Measurements from ENCODE around the gene BRSK1. TPM values are rescaled to one million over a fixed set of nuclear protein-coding genes. Genes with fewer than 3 reads are reported as not detected.

BRSK1 gene
- total and polyA plus RNA-seq, 8 donors = 1.5 to 67.7 (median 5.4) TPM; not detected in 2

DNA sequence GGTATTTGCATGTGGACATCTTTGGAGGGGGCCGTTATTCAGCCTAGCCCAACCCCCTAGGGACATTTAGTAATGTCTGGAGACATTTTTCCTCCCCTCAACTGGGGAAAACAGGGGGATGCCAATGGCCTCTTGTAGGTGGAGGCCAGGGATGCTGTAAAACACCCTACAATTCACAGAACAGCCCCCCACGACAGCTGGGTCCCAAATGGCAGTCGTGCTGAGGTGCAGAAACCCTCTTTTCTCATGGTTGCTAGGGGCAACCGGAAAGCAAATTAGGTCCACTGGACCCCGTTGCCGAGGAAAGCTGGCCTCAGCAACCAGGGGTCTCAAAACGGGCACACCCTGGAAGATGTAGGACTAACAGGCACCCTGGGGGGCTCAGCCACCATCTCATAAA lies 26.7 kb downstream of the BRSK1 start:
- no peaks in the 10 kb centered on the region for H3K27me3 ChIP-seq
- no peaks in the 10 kb centered on the region for H3K9me3 ChIP-seq
- H3K4me1 ChIP-seq = no peaks in the 10 kb centered on the region
- no peak for DNase-seq
- no peak for TF ChIP-seq EP300 (IDR thresholded peaks at IDR 0.05)
- TF ChIP-seq, protein P1, sequence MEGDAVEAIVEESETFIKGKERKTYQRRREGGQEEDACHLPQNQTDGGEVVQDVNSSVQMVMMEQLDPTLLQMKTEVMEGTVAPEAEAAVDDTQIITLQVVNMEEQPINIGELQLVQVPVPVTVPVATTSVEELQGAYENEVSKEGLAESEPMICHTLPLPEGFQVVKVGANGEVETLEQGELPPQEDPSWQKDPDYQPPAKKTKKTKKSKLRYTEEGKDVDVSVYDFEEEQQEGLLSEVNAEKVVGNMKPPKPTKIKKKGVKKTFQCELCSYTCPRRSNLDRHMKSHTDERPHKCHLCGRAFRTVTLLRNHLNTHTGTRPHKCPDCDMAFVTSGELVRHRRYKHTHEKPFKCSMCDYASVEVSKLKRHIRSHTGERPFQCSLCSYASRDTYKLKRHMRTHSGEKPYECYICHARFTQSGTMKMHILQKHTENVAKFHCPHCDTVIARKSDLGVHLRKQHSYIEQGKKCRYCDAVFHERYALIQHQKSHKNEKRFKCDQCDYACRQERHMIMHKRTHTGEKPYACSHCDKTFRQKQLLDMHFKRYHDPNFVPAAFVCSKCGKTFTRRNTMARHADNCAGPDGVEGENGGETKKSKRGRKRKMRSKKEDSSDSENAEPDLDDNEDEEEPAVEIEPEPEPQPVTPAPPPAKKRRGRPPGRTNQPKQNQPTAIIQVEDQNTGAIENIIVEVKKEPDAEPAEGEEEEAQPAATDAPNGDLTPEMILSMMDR (IDR thresholded peaks at IDR 0.05) = no peak
- no peak for TF ChIP-seq POLR2AphosphoS5 (IDR thresholded peaks at IDR 0.05)
- 77 to 83% (median 80%) methylated on average over 7 of the region's 7 CpGs for WGBS, 5 donors
- H3K27ac ChIP-seq = no peak overlapping the region
- no peak overlapping the region for H3K4me3 ChIP-seq
- peaks cover 0 to 45% (median 16%) of the 10 kb centered on the region in 4 donors for H3K36me3 ChIP-seq
- intact Hi-C loops (cut with DNase I; ENCODE audit: low total_unique reads) = no loop called here

DNA sequence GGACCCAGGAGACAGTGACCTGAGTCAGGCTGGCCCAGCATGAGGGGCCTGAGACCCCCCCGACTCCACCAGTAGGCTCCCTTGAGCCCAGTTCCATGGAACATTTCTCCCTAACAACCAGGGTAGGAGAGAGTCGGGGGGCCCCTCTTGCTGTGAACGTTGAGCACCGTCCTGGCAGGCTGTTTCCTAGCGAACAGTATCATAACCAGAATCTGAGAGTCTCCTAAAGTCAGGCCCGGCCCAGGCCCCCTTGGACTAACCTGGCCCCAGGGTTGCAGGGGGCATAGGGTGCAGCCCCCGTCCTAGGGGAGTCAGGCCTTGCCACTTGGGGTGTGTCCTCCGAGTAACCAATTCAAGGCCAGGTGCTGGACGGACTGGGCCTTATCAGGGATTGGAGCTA lies 27.6 kb downstream of the BRSK1 start:
- H3K4me3 ChIP-seq = no peak overlapping the region
- TF ChIP-seq, protein P1 (IDR thresholded peaks at IDR 0.05) = no peak
- TF ChIP-seq EP300 (IDR thresholded peaks at IDR 0.05) = no peak
- no peak for TF ChIP-seq POLR2A (IDR thresholded peaks at IDR 0.05)
- TF ChIP-seq POLR2AphosphoS5 (IDR thresholded peaks at IDR 0.05) = no peak
- no peaks in the 10 kb centered on the region for H3K9me3 ChIP-seq
- H3K27me3 ChIP-seq = no peaks in the 10 kb centered on the region
- H3K27ac ChIP-seq = no peak overlapping the region
- no peaks in the 10 kb centered on the region for H3K4me1 ChIP-seq
- 82 to 90% (median 83%) methylated on average over 1 to 9 of the region's 9 CpGs for WGBS, 5 donors
- peaks cover 0 to 38% (median 12%) of the 10 kb centered on the region in 4 donors for H3K36me3 ChIP-seq
- DNase-seq = no peak
- intact Hi-C loops (cut with DNase I; ENCODE audit: low total_unique reads) = no loop called here

DNA sequence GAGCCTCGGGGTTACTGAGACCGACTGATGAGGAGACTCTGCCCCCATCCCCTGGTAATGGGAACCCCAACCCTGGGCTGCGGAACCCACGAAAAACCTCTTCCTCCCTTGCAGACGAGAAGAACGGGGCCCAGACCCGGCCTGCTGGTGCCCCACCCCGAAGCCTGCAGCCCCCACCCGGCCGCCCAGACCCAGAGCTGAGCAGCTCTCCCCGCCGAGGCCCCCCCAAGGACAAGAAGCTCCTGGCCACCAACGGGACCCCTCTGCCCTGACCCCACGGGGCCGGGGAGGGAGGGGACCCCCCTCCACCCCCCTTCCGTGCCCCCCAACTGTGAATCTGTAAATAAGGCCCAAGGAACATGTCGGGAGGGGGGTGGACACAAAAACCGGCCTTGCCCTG lies 28.0 kb downstream of the BRSK1 start:
- TF ChIP-seq, protein P1 (IDR thresholded peaks at IDR 0.05) = no peak
- TF ChIP-seq POLR2A (IDR thresholded peaks at IDR 0.05) = no peak
- no peak for TF ChIP-seq EP300 (IDR thresholded peaks at IDR 0.05)
- TF ChIP-seq POLR2AphosphoS5 (IDR thresholded peaks at IDR 0.05) = no peak
- H3K4me1 ChIP-seq = no peaks in the 10 kb centered on the region
- H3K36me3 ChIP-seq = peaks cover 0 to 34% (median 8%) of the 10 kb centered on the region in 4 donors
- no peaks in the 10 kb centered on the region for H3K27me3 ChIP-seq
- no peaks in the 10 kb centered on the region for H3K9me3 ChIP-seq
- DNase-seq = no peak
- intact Hi-C loops (cut with DNase I; ENCODE audit: low total_unique reads) = no loop called here
- H3K4me3 ChIP-seq = no peak overlapping the region
- H3K27ac ChIP-seq = no peak overlapping the region
- 69 to 85% (median 79%) methylated on average over 5 to 18 of the region's 18 CpGs for WGBS, 5 donors

DNA sequence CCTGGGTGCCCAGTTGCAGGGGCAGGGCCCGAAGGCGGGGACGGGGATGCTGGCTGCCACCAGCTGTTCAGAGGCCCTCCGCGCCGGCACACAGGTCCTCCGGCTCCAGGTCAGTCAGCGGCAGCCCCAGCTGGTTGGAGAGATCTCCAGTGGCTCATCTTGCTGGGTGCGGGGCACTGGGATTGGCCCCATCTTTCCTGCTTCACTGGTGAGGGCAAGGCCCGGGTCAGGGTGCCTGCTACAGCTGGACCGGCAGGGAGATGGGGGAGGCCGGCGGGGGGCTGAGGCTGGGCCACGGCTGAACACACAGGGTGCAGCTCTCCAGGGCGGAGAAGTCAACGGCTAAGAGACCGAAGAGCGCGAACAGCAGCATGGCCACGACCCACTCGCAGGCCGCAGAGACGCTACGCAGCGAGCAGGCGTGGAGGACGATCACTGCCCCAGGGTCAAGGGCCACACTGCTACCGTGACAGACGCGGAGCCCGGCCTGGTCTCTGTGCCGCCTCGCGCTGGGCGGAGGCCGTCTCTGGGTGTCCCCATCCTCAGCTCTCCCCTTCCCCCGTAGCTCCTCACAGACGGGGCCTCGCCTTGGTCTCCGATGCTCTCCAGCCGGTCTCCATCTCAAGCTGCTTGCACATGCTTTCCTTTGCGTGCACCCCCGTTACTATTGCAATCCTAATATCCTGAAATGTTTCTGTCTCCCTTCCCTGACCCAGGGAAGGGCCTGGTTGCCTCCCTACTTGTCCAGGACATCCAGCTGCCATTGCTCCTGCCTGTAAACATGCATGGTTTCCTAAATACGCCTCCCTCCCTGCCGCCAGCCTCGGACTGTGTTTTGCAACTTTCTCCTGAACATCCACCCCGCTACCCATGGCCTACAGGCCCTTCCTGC lies 29.1 kb downstream of the BRSK1 start:
- TF ChIP-seq, protein P1 (IDR thresholded peaks at IDR 0.05) = no peak
- TF ChIP-seq POLR2AphosphoS5 (IDR thresholded peaks at IDR 0.05) (no peak), POLR2A (IDR thresholded peaks at IDR 0.05) (no peak), EP300 (IDR thresholded peaks at IDR 0.05) (no peak)
- DNase-seq = no peak
- H3K4me1 ChIP-seq = no peaks in the 10 kb centered on the region
- H3K9me3 ChIP-seq = no peaks in the 10 kb centered on the region
- no peak overlapping the region for H3K27ac ChIP-seq
- no peak overlapping the region for H3K4me3 ChIP-seq
- WGBS, 5 donors = 81 to 87% (median 85%) methylated on average over 45 to 47 of the region's 47 CpGs
- H3K27me3 ChIP-seq = no peaks in the 10 kb centered on the region
- peaks cover 0 to 23% (median 6%) of the 10 kb centered on the region in 4 donors for H3K36me3 ChIP-seq
- intact Hi-C loops (cut with DNase I; ENCODE audit: low total_unique reads) = no loop called here

Measured in stomach (tissue), 9 donors.